ENCODE results near the gene BAG5.
A peak's percentile ranks its signal among the peaks of the same experiment; 100 is the strongest.

Gene BAG5

GRCh38 chr14:103521951-103522563 lies 40.4 kb downstream of the BAG5 start:
- Histone ChIP-seq H3K27me3 (ENCODE audit: insufficient read depth, low read length) (peaks cover 28% of the 10 kb centered on the region), H3K4me3 (ENCODE audit: low read length) (peak overlapping the region; percentile 86), H3K9ac (ENCODE audit: low read depth, low read length) (peak overlapping the region; percentile 82), H3K36me3 (ENCODE audit: insufficient read depth, low read depth, low read length) (peaks cover 20% of the 10 kb centered on the region), H3K9me3 (ENCODE audit: insufficient read depth, low read depth, low read length) (no peaks in the 10 kb centered on the region), H3K27ac (ENCODE audit: low read length) (no peak overlapping the region), H3K4me1 (ENCODE audit: insufficient read depth, low read length) (peaks cover 9% of the 10 kb centered on the region; the same call in 1 of the 2 replicates)

- Histone ChIP-seq H3K9ac (ENCODE audit: low read depth, low read length) (peak overlapping the region; percentile 32; the same call in 1 of the 2 replicates), H3K36me3 (ENCODE audit: insufficient read depth, low read depth, low read length) (peaks cover 20% of the 10 kb centered on the region), H3K9me3 (ENCODE audit: insufficient read depth, low read depth, low read length) (no peaks in the 10 kb centered on the region), H3K27me3 (ENCODE audit: insufficient read depth, low read length) (peaks cover 28% of the 10 kb centered on the region), H3K4me3 (ENCODE audit: low read length) (peak overlapping the region; percentile 86; the same call in 1 of the 2 replicates), H3K27ac (ENCODE audit: low read length) (no peak overlapping the region), H3K4me1 (ENCODE audit: insufficient read depth, low read length) (peaks cover 9% of the 10 kb centered on the region; the same call in 1 of the 2 replicates)
Measured at GRCh38 chr14:103521438-103521950, 41.0 kb downstream of the BAG5 start.

GRCh38 chr14:103520657-103521437 lies 41.6 kb downstream of the BAG5 start:
- H3K9ac ChIP-seq (ENCODE audit: low read depth, low read length): peak overlapping the region; percentile 32; the same call in 1 of the 2 replicates
- H3K27me3 ChIP-seq (ENCODE audit: insufficient read depth, low read length): peaks cover 28% of the 10 kb centered on the region
- H3K4me3 ChIP-seq (ENCODE audit: low read length): peak overlapping the region; percentile 86
- H3K4me1 ChIP-seq (ENCODE audit: insufficient read depth, low read length): peaks cover 9% of the 10 kb centered on the region; the same call in 1 of the 2 replicates
- peaks cover 20% of the 10 kb centered on the region for H3K36me3 ChIP-seq (ENCODE audit: insufficient read depth, low read depth, low read length)
- H3K27ac ChIP-seq (ENCODE audit: low read length): no peak overlapping the region
- no peaks in the 10 kb centered on the region for H3K9me3 ChIP-seq (ENCODE audit: insufficient read depth, low read depth, low read length)

GRCh38 chr14:103520269-103520656 lies 42.2 kb downstream of the BAG5 start:
- Histone ChIP-seq H3K9ac (ENCODE audit: low read depth, low read length) (peak overlapping the region; percentile 32; the same call in 1 of the 2 replicates), H3K27me3 (ENCODE audit: insufficient read depth, low read length) (peaks cover 25% of the 10 kb centered on the region), H3K4me1 (ENCODE audit: insufficient read depth, low read length) (peaks cover 9% of the 10 kb centered on the region; the same call in 1 of the 2 replicates), H3K27ac (ENCODE audit: low read length) (no peak overlapping the region), H3K9me3 (ENCODE audit: insufficient read depth, low read depth, low read length) (no peaks in the 10 kb centered on the region), H3K4me3 (ENCODE audit: low read length) (peak overlapping the region; percentile 86; the same call in 1 of the 2 replicates), H3K36me3 (ENCODE audit: insufficient read depth, low read depth, low read length) (peaks cover 20% of the 10 kb centered on the region)

- no peaks in the 10 kb centered on the region for H3K9me3 ChIP-seq (ENCODE audit: insufficient read depth, low read depth, low read length)
- peaks cover 20% of the 10 kb centered on the region for H3K36me3 ChIP-seq (ENCODE audit: insufficient read depth, low read depth, low read length)
- peaks cover 9% of the 10 kb centered on the region; the same call in 1 of the 2 replicates for H3K4me1 ChIP-seq (ENCODE audit: insufficient read depth, low read length)
- H3K27me3 ChIP-seq (ENCODE audit: insufficient read depth, low read length): peaks cover 21% of the 10 kb centered on the region
- H3K9ac ChIP-seq (ENCODE audit: low read depth, low read length): no peak overlapping the region
- H3K27ac ChIP-seq (ENCODE audit: low read length): no peak overlapping the region
- H3K4me3 ChIP-seq (ENCODE audit: low read length): no peak overlapping the region
Measured at GRCh38 chr14:103519837-103520212, 42.6 kb downstream of the BAG5 start.

GRCh38 chr14:103519043-103519836 lies 43.2 kb downstream of the BAG5 start:
- Histone ChIP-seq H3K4me3 (ENCODE audit: low read length) (no peak overlapping the region), H3K27ac (ENCODE audit: low read length) (no peak overlapping the region), H3K36me3 (ENCODE audit: insufficient read depth, low read depth, low read length) (peaks cover 20% of the 10 kb centered on the region), H3K9ac (ENCODE audit: low read depth, low read length) (no peak overlapping the region), H3K4me1 (ENCODE audit: insufficient read depth, low read length) (peaks cover 9% of the 10 kb centered on the region; the same call in 1 of the 2 replicates), H3K9me3 (ENCODE audit: insufficient read depth, low read depth, low read length) (no peaks in the 10 kb centered on the region), H3K27me3 (ENCODE audit: insufficient read depth, low read length) (peaks cover 15% of the 10 kb centered on the region)

GRCh38 chr14:103518422-103519042 lies 43.9 kb downstream of the BAG5 start:
- no peak overlapping the region for H3K27ac ChIP-seq (ENCODE audit: low read length)
- H3K36me3 ChIP-seq (ENCODE audit: insufficient read depth, low read depth, low read length): peaks cover 20% of the 10 kb centered on the region
- no peaks in the 10 kb centered on the region for H3K9me3 ChIP-seq (ENCODE audit: insufficient read depth, low read depth, low read length)
- no peak overlapping the region for H3K9ac ChIP-seq (ENCODE audit: low read depth, low read length)
- no peak overlapping the region for H3K4me3 ChIP-seq (ENCODE audit: low read length)
- H3K27me3 ChIP-seq (ENCODE audit: insufficient read depth, low read length): peaks cover 8% of the 10 kb centered on the region
- H3K4me1 ChIP-seq (ENCODE audit: insufficient read depth, low read length): peaks cover 9% of the 10 kb centered on the region; the same call in 1 of the 2 replicates

- H3K27ac ChIP-seq (ENCODE audit: low read length): no peak overlapping the region
Measured at GRCh38 chr14:103517721-103518421, 44.6 kb downstream of the BAG5 start.

GRCh38 chr14:103517174-103517566 lies 45.3 kb downstream of the BAG5 start:
- Histone ChIP-seq H3K4me1 (ENCODE audit: insufficient read depth, low read length) (peaks cover 9% of the 10 kb centered on the region; the same call in 1 of the 2 replicates), H3K9me3 (ENCODE audit: insufficient read depth, low read depth, low read length) (no peaks in the 10 kb centered on the region), H3K4me3 (ENCODE audit: low read length) (no peak overlapping the region), H3K36me3 (ENCODE audit: insufficient read depth, low read depth, low read length) (peaks cover 24% of the 10 kb centered on the region), H3K9ac (ENCODE audit: low read depth, low read length) (no peak overlapping the region), H3K27ac (ENCODE audit: low read length) (no peak overlapping the region), H3K27me3 (ENCODE audit: insufficient read depth, low read length) (no peaks in the 10 kb centered on the region)

More at GRCh38 chr14:103517721-103518421, 44.6 kb downstream of the BAG5 start:
- Histone ChIP-seq H3K9me3 (ENCODE audit: insufficient read depth, low read depth, low read length) (no peaks in the 10 kb centered on the region), H3K9ac (ENCODE audit: low read depth, low read length) (no peak overlapping the region), H3K4me1 (ENCODE audit: insufficient read depth, low read length) (peaks cover 9% of the 10 kb centered on the region; the same call in 1 of the 2 replicates), H3K27me3 (ENCODE audit: insufficient read depth, low read length) (peaks cover 1% of the 10 kb centered on the region; the same call in 1 of the 2 replicates), H3K36me3 (ENCODE audit: insufficient read depth, low read depth, low read length) (peaks cover 20% of the 10 kb centered on the region), H3K4me3 (ENCODE audit: low read length) (no peak overlapping the region)

GRCh38 chr14:103516426-103517173 lies 45.9 kb downstream of the BAG5 start:
- Histone ChIP-seq H3K27ac (ENCODE audit: low read length) (no peak overlapping the region), H3K27me3 (ENCODE audit: insufficient read depth, low read length) (no peaks in the 10 kb centered on the region)

More at GRCh38 chr14:103516426-103517173, 45.9 kb downstream of the BAG5 start:
- Histone ChIP-seq H3K9ac (ENCODE audit: low read depth, low read length) (no peak overlapping the region), H3K4me1 (ENCODE audit: insufficient read depth, low read length) (peaks cover 9% of the 10 kb centered on the region; the same call in 1 of the 2 replicates), H3K4me3 (ENCODE audit: low read length) (no peak overlapping the region), H3K36me3 (ENCODE audit: insufficient read depth, low read depth, low read length) (peaks cover 24% of the 10 kb centered on the region), H3K9me3 (ENCODE audit: insufficient read depth, low read depth, low read length) (no peaks in the 10 kb centered on the region)
